Keratinocyte (primary cell): ENCODE data around the gene MARCHF6. TPM values are rescaled to one million over a fixed set of nuclear protein-coding genes. Genes with fewer than 3 reads are reported as not detected.

Experiments
- DNase-seq: peaks from one replicate; pipeline ENCODE4 v3.0.0-alpha.2; 2011; ENCODE audit warnings: low read depth, missing footprints, low spot score
- FAIRE-seq: peaks from 2 replicates; lab custom pipeline; 2011; peaks lifted over from hg19 to GRCh38; lab: Jason Lieb, UNC
- H2AFZ ChIP-seq: 2 replicates; pipeline ENCODE4 v1.6.0; 2012; ENCODE audit warnings: low read length, control low read depth, inconsistent platforms; ENCODE audit not compliant: control insufficient read depth
- H3K27ac ChIP-seq: 2 replicates; pipeline ENCODE4 v1.5.1; 2011; ENCODE audit warnings: low read length; ENCODE audit not compliant: control insufficient read depth, insufficient read depth
- H3K27me3 ChIP-seq: 3 replicates; pipeline ENCODE4 v1.6.0; 2011; ENCODE audit warnings: low read length; ENCODE audit not compliant: control insufficient read depth, insufficient read depth; ENCODE audit errors: extremely low read depth
- H3K36me3 ChIP-seq, 2 experiments: 2 replicates in 1 of 2; 3 replicates in 1 of 2; pipeline ENCODE4 v1.5.1; 2011; ENCODE audit warnings: low read length in 2 of 2, mild to moderate bottlenecking in 1 of 2; ENCODE audit not compliant: control insufficient read depth in 2 of 2, insufficient read depth in 2 of 2; ENCODE audit errors: extremely low read depth in 1 of 2
- H3K4me1 ChIP-seq: 3 replicates; pipeline ENCODE4 v1.5.1; 2011; ENCODE audit warnings: low read length; ENCODE audit not compliant: control insufficient read depth, insufficient read depth; ENCODE audit errors: extremely low read depth
- H3K4me2 ChIP-seq: 3 replicates; pipeline ENCODE4 v1.6.0; 2011; ENCODE audit warnings: low read depth, low read length; ENCODE audit not compliant: control insufficient read depth, insufficient read depth; ENCODE audit errors: extremely low read depth
- H3K4me3 ChIP-seq, 3 experiments: fragments of 200-600 bp in 1 of 3; sonication (generic) in 1 of 3; 2 replicates in 2 of 3; 3 replicates in 1 of 3; pipeline ENCODE4 v1.5.1; 2011 to 2016; ENCODE audit warnings: low read length in 3 of 3, mild to moderate bottlenecking in 3 of 3, control low read depth in 2 of 3, inconsistent platforms in 1 of 3, low read depth in 1 of 3, mixed read lengths in 1 of 3, mixed run types in 1 of 3, moderate library complexity in 1 of 3; ENCODE audit not compliant: control insufficient read depth in 2 of 3, insufficient read depth in 2 of 3; ENCODE audit errors: extremely low read depth in 1 of 3
- H3K79me2 ChIP-seq: 2 replicates; pipeline ENCODE4 v1.6.0; 2012; ENCODE audit warnings: low read length; ENCODE audit not compliant: control insufficient read depth, insufficient read depth
- H3K9ac ChIP-seq: 3 replicates; pipeline ENCODE4 v1.6.0; 2011; ENCODE audit warnings: low read length; ENCODE audit not compliant: control insufficient read depth, insufficient read depth; ENCODE audit errors: extremely low read depth
- H3K9me1 ChIP-seq: 3 replicates; pipeline ENCODE4 v1.6.0; 2011; ENCODE audit warnings: low read length; ENCODE audit not compliant: control insufficient read depth, insufficient read depth; ENCODE audit errors: extremely low read depth
- H3K9me3 ChIP-seq: 2 replicates; pipeline ENCODE4 v1.5.1; 2012; ENCODE audit warnings: low read depth, low read length; ENCODE audit not compliant: control insufficient read depth
- H4K20me1 ChIP-seq: 3 replicates; pipeline ENCODE4 v1.6.0; 2011; ENCODE audit warnings: low read length; ENCODE audit not compliant: control insufficient read depth, insufficient read depth; ENCODE audit errors: extremely low read depth
- CTCF ChIP-seq, 3 experiments: IDR thresholded peaks in 1 of 3; conservative IDR thresholded peaks in 1 of 3; optimal IDR thresholded peaks in 1 of 3; 2 replicates in 2 of 3; 3 replicates in 1 of 3; pipeline versions ENCODE3 to v1.5.1; 2011; ENCODE audit warnings: low read length in 3 of 3, mild to moderate bottlenecking in 3 of 3, moderate library complexity in 2 of 3, control low read depth in 1 of 3, inconsistent platforms in 1 of 3; ENCODE audit not compliant: insufficient read depth in 2 of 3; ENCODE audit errors: extremely low read depth in 1 of 3
- EZH2 ChIP-seq: IDR thresholded peaks from one replicate; pipeline ENCODE4 v1.6.1; 2012; ENCODE audit warnings: inconsistent platforms, mild to moderate bottlenecking, low read length, moderate library complexity
- dilution Hi-C: fragments of 300-500 bp; cut with MboI; formaldehyde crosslinking; loops from one replicate; pipeline ENCODE4 v1.7.0; 2020; ENCODE audit warnings: low sequenced_read_pairs; ENCODE audit not compliant: extremely low pct_ligation_motif_present
- polyA plus RNA-seq, 5 experiments: library from polyadenylated mRNA; depleted of rRNA in 3 of 5; stranded (reverse) in 3 of 5; stranded (forward) in 1 of 5; unstranded in 1 of 5; fragments of >200 nt; gene quantifications; 1 replicate in 1 of 5; 2 replicates in 3 of 5; 3 replicates in 1 of 5; pipeline versions ENCODE4 v1.2.1 to v1.2.3, GENCODE V29; 2011 to 2012; ENCODE audit warnings: missing spikeins in 2 of 5, low read depth in 1 of 5, low replicate concordance in 1 of 5

MARCHF6 gene
- polyA plus RNA-seq, 1 donor (not counting 4 experiments of a cell fraction or from before 2014, with no cell fraction given) = 196 TPM

- dilution Hi-C loops = no loop called here
- H3K4me2 ChIP-seq = no peak overlapping the region
- H3K9me1 ChIP-seq = no peaks in the 10 kb centered on the region
- DNase-seq (no peak), FAIRE-seq (no peak)
- no peak overlapping the region for H2AFZ ChIP-seq
- no peaks in the 10 kb centered on the region for H3K4me1 ChIP-seq
- H3K4me3 ChIP-seq = no peak overlapping the region
- no peak overlapping the region for H3K9ac ChIP-seq
- H3K27me3 ChIP-seq = peaks cover 13% of the 10 kb centered on the region
- H4K20me1 ChIP-seq = no peaks in the 10 kb centered on the region
- H3K9me3 ChIP-seq = no peaks in the 10 kb centered on the region
- H3K36me3 ChIP-seq = no peaks in the 10 kb centered on the region
- H3K27ac ChIP-seq = no peak overlapping the region
- H3K79me2 ChIP-seq = no peaks in the 10 kb centered on the region
- TF ChIP-seq EZH2 (no peak), CTCF (optimal IDR thresholded peaks at IDR 0.05 in 1 of 3, IDR thresholded peaks at IDR 0.05 in 1 of 3, conservative IDR thresholded peaks at IDR 0.05 in 1 of 3; ENCODE audit: extremely low read depth in 1 of 3, insufficient read depth in 2 of 3, low read length in 3 of 3) (no peak)
Measured at GRCh38 chr5:10334831-10335230, 18.7 kb upstream of the MARCHF6 start.

- H3K4me3 ChIP-seq = no peak overlapping the region
- dilution Hi-C loops = no loop called here
- H3K4me2 ChIP-seq = no peak overlapping the region
- no peaks in the 10 kb centered on the region for H3K9me3 ChIP-seq
- no peaks in the 10 kb centered on the region for H3K9me1 ChIP-seq
- H2AFZ ChIP-seq = no peak overlapping the region
- H3K79me2 ChIP-seq = no peaks in the 10 kb centered on the region
- no peak overlapping the region for H3K27ac ChIP-seq
- H3K27me3 ChIP-seq = peaks cover 13% of the 10 kb centered on the region
- no peaks in the 10 kb centered on the region for H3K36me3 ChIP-seq
- H3K9ac ChIP-seq = no peak overlapping the region
- DNase-seq (no peak), FAIRE-seq (no peak)
- no peaks in the 10 kb centered on the region for H4K20me1 ChIP-seq
- no peak for TF ChIP-seq CTCF (optimal IDR thresholded peaks at IDR 0.05 in 1 of 3, IDR thresholded peaks at IDR 0.05 in 1 of 3, conservative IDR thresholded peaks at IDR 0.05 in 1 of 3; ENCODE audit: extremely low read depth in 1 of 3, insufficient read depth in 2 of 3, low read length in 3 of 3)
- TF ChIP-seq EZH2 = no peak
- no peaks in the 10 kb centered on the region for H3K4me1 ChIP-seq
Measured at GRCh38 chr5:10335711-10336470, 17.6 kb upstream of the MARCHF6 start.
